ENCODE results near the gene L3MBTL4. TPM values are rescaled to one million over a fixed set of nuclear protein-coding genes. Genes with fewer than 3 reads are reported as not detected.
"Not testable (repeated sequence)": the region's sequence is repeated elsewhere in the genome, so short reads cannot be mapped to it uniquely, and the experiment has no call there.

L3MBTL4 gene
- polyA plus RNA-seq, 3 donors from 2014 or later, result 3.9 to 6.7 (median 4.1) TPM

DNA sequence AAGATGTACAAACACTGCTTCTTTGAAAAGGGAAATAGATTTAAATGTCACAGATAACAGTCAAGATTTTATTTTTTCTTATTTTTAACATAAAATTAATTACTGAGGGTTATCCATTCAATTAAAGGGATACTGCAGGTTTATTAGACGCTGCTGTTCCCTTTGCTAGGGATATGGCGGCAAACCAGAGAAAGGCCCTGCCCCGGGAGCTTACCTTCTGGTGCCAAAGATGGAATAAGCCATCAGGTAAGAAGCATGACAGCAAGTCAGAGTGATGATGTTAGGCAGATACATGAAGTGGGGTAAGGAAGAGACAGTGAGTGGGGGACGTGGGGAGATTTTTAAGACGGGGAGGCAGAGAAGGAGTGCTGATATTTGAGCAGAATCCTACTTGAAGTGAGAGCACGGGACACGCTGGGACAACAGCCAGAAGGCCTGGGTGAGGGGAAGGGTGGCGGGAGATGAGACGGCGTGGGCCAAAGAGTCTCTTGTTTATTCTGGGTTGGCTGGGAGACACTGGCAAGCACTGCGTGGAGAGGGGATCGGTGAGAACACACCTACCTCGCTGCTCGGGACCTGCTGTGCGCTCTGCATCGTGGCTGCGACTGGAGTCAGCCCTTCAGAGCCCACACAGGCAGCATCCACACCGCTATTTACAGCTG is 268.9 kb downstream of the L3MBTL4 start:
- Mint-ChIP-seq H3K9me3 (peaks cover 0 to 5% (median 0%) of the 10 kb centered on the region in 6 donors), H3K4me1 (no peaks in the 10 kb centered on the region), H3K36me3 (peaks cover 7 to 21% (median 11%) of the 10 kb centered on the region in 3 donors), H3K27me3 (ENCODE audit: low read depth in 3 of 3) (peaks cover 0 to 3% (median 0%) of the 10 kb centered on the region in 3 donors), H3K4me3 (no peak overlapping the region), H3K27ac (peak overlapping the region in 1 of 6 donors; percentile 12)
- no peak for DNase-seq

DNA sequence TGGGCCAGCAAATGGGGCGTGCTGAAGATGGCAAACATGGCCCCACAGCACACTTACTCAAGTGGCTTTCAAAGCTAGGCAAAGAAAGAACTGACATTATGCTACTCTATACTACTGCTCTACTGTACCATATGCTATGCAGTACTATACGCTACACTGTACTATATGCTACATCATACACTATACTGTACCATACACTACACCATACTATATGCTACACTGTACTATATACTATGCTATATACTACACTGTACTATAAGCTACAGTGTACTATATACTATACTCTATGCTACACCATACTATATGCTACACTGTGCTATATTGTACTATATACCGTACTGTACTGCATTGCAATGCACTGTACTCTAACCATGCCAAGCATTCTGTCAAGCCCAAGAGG is 275.7 kb downstream of the L3MBTL4 start:
- H3K4me1 Mint-ChIP-seq, result peaks cover 3 to 10% of the 10 kb centered on the region in 2 donors
- no peak for DNase-seq
- peaks cover 6 to 25% (median 24%) of the 10 kb centered on the region in 3 donors for H3K36me3 Mint-ChIP-seq
- H3K27me3 Mint-ChIP-seq (ENCODE audit: low read depth in 3 of 3), result no peaks in the 10 kb centered on the region
- no peak overlapping the region for H3K4me3 Mint-ChIP-seq
- no peak overlapping the region for H3K27ac Mint-ChIP-seq
- peaks cover 0 to 4% (median 0%) of the 10 kb centered on the region in 6 donors for H3K9me3 Mint-ChIP-seq

DNA sequence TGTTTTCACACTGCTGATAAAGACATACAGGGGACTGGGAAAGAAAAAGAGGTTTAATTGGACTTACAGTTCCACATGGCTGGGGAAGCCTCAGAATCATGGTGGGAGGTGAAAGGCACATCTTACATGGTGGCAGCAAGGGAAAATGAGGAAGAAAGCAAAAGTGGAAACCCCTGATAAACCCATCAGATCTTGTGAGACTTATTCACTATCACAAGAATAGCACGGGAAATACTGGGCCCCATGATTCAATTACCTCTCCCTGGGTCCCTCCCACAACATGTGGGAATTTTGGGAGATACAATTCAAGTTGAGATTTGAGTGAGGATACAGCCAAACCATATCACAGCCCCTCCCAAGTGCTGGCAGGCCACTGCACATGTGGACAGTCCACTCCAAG is 278.8 kb downstream of the L3MBTL4 start:
- not testable (repeated sequence) for H3K9me3 Mint-ChIP-seq; H3K27ac Mint-ChIP-seq; DNase-seq; H3K4me1 Mint-ChIP-seq; H3K4me3 Mint-ChIP-seq; H3K27me3 Mint-ChIP-seq (ENCODE audit: low read depth in 3 of 3)
- H3K36me3 Mint-ChIP-seq, result peaks cover 6 to 36% (median 36%) of the 10 kb centered on the region in 3 donors

DNA sequence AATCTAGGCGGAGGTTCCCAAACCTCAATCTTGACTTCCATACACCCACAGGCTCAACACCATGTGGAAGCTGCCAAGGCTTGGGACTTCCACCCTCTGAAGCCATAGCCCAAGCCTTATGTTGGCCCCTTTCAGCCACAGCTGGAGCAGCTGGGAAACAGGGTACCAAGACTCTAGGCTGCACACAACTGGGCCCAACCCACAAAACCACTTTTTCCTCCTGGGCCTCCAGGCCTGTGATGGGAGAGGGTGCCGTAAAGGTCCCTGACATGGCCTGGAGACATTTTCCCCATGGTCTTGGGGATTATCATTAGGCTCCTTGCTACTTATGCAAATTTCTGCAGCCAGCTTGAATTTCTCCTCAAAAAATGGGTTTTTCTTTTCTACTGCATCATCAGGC is 279.7 kb downstream of the L3MBTL4 start:
- H3K36me3 Mint-ChIP-seq, result peaks cover 6 to 36% (median 36%) of the 10 kb centered on the region in 3 donors
- not testable (repeated sequence) for DNase-seq; H3K27ac Mint-ChIP-seq; H3K4me3 Mint-ChIP-seq; H3K9me3 Mint-ChIP-seq; H3K27me3 Mint-ChIP-seq (ENCODE audit: low read depth in 3 of 3); H3K4me1 Mint-ChIP-seq

DNA sequence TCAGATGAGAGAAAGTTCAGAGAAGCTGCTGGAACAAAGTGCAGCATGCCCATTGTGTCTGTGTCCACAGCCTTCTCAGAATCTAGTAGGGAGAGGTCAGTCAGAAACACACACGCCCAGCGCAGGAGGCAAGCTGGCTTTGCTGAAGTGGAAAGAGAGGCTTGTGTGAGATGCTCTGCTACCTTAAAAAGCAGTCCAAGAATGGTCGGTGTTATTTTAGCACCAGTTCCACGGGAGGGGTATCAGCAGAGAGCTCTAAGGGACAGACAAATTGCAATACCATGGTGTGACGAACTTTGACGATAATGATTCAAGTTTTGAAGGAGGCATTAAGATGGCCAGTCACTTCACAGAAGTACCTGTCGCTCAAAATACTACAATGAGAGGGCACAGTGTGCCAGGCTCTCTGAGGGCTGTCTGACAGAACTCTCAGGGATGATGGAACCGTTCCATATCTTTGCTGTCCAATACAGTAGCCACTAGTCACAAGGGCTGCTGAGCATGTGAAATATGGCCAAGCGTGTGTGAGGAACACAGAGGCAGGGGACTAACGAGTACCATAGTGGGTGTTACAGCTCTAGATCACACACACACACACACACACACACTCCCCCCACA is 281.9 kb downstream of the L3MBTL4 start:
- Mint-ChIP-seq H3K4me1 (peaks cover 3 to 10% of the 10 kb centered on the region in 2 donors), H3K9me3 (peaks cover 0 to 4% (median 0%) of the 10 kb centered on the region in 6 donors), H3K4me3 (no peak overlapping the region), H3K27me3 (ENCODE audit: low read depth in 3 of 3) (no peaks in the 10 kb centered on the region), H3K27ac (peak overlapping the region in 1 of 6 donors; percentile 3), H3K36me3 (peaks cover 6 to 44% (median 42%) of the 10 kb centered on the region in 3 donors)
- no peak for DNase-seq

- Mint-ChIP-seq H3K9me3 (peaks cover 0 to 5% (median 0%) of the 10 kb centered on the region in 6 donors), H3K4me3 (no peak overlapping the region), H3K36me3 (peaks cover 10 to 20% (median 20%) of the 10 kb centered on the region in 3 donors), H3K27ac (no peak overlapping the region), H3K4me1 (no peaks in the 10 kb centered on the region), H3K27me3 (ENCODE audit: low read depth in 3 of 3) (no peaks in the 10 kb centered on the region)
- no peak for DNase-seq
These were observed 293.9 kb downstream of the L3MBTL4 start for GRCh38 chr18:6120820-6121279.

DNA sequence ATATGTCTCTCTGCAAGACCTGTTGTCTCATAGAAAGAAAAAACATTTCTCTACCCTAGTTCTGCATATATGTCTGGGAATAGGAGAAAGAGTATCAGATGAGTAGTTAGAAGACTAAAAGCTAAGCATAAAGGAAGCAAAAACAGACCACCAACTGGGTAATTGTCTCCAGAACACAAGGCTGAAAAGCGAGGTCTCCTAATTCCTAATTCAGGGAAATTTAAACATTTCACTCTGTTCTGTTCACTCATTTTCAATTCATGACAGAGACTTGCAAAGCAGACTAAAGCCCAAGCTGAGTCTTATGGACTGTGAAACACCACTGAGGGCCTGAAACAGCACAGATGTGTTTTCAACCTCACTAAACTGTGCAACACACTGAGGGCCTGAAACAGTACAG is 294.9 kb downstream of the L3MBTL4 start:
- H3K27ac Mint-ChIP-seq, result no peak overlapping the region
- no peak overlapping the region for H3K4me3 Mint-ChIP-seq
- no peaks in the 10 kb centered on the region for H3K27me3 Mint-ChIP-seq (ENCODE audit: low read depth in 3 of 3)
- no peaks in the 10 kb centered on the region for H3K4me1 Mint-ChIP-seq
- peaks cover 0 to 5% (median 0%) of the 10 kb centered on the region in 6 donors for H3K9me3 Mint-ChIP-seq
- H3K36me3 Mint-ChIP-seq, result peaks cover 12 to 24% (median 20%) of the 10 kb centered on the region in 3 donors
- no peak for DNase-seq

GRCh38 chr18:6118080-6118479 is 296.6 kb downstream of the L3MBTL4 start:
- Mint-ChIP-seq H3K36me3 (peaks cover 7 to 17% (median 9%) of the 10 kb centered on the region in 3 donors), H3K4me3 (no peak overlapping the region), H3K4me1 (no peaks in the 10 kb centered on the region), H3K27ac (no peak overlapping the region), H3K27me3 (ENCODE audit: low read depth in 3 of 3) (no peaks in the 10 kb centered on the region), H3K9me3 (peaks cover 0 to 5% (median 0%) of the 10 kb centered on the region in 6 donors)
- no peak for DNase-seq

- H3K4me3 Mint-ChIP-seq, result no peak overlapping the region
- no peaks in the 10 kb centered on the region for H3K4me1 Mint-ChIP-seq
- H3K9me3 Mint-ChIP-seq, result no peaks in the 10 kb centered on the region
- no peak for DNase-seq
- H3K27ac Mint-ChIP-seq, result no peak overlapping the region
- H3K36me3 Mint-ChIP-seq, result peaks cover 4 to 16% (median 10%) of the 10 kb centered on the region in 3 donors
- no peaks in the 10 kb centered on the region for H3K27me3 Mint-ChIP-seq (ENCODE audit: low read depth in 3 of 3)
These were observed 299.0 kb downstream of the L3MBTL4 start for GRCh38 chr18:6115710-6116109.

DNA sequence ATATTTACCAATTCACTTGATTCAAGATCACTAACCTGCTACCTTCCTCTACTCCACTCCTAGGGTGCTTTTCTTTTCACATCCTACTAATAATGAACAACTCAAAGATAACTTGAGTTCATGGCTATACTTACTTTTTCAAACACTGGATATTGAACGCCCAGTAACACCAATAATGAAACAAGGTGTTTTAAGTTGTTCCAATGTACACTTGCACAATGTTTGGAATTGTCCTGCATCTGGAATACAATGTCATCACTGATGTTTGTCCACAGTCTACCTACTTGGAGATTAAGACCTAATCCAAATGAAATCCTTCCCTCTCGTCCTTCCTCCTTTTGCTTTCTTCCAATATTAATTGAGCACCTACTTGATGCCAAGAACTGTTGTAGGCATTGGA is 301.1 kb downstream of the L3MBTL4 start:
- Mint-ChIP-seq H3K9me3 (no peaks in the 10 kb centered on the region), H3K27me3 (ENCODE audit: low read depth in 3 of 3) (no peaks in the 10 kb centered on the region), H3K27ac (no peak overlapping the region), H3K4me1 (peaks cover 0 to 2% of the 10 kb centered on the region in 2 donors), H3K4me3 (no peak overlapping the region), H3K36me3 (peaks cover 8 to 21% (median 10%) of the 10 kb centered on the region in 3 donors)
- no peak for DNase-seq

- H3K27me3 Mint-ChIP-seq (ENCODE audit: low read depth in 3 of 3), result no peaks in the 10 kb centered on the region
- peaks cover 0 to 10% of the 10 kb centered on the region in 2 donors for H3K4me1 Mint-ChIP-seq
- H3K9me3 Mint-ChIP-seq, result no peaks in the 10 kb centered on the region
- H3K4me3 Mint-ChIP-seq, result no peak overlapping the region
- peaks cover 8 to 21% (median 10%) of the 10 kb centered on the region in 3 donors for H3K36me3 Mint-ChIP-seq
- DNase-seq, result no peak
- H3K27ac Mint-ChIP-seq, result no peak overlapping the region
These were observed 303.0 kb downstream of the L3MBTL4 start for GRCh38 chr18:6111726-6112125.

GRCh38 chr18:6109743-6110142 is 305.0 kb downstream of the L3MBTL4 start:
- Mint-ChIP-seq H3K27me3 (ENCODE audit: low read depth in 3 of 3) (no peaks in the 10 kb centered on the region), H3K4me3 (no peak overlapping the region), H3K4me1 (peaks cover 0 to 10% of the 10 kb centered on the region in 2 donors)

GRCh38 chr18:6107794-6108193 is 306.9 kb downstream of the L3MBTL4 start:
- no peak for DNase-seq
- Mint-ChIP-seq H3K4me1 (peaks cover 0 to 10% of the 10 kb centered on the region in 2 donors), H3K27ac (no peak overlapping the region), H3K27me3 (ENCODE audit: low read depth in 3 of 3) (no peaks in the 10 kb centered on the region), H3K4me3 (no peak overlapping the region), H3K36me3 (peaks cover 4 to 9% (median 4%) of the 10 kb centered on the region in 3 donors), H3K9me3 (peaks cover 0 to 1% (median 0%) of the 10 kb centered on the region in 6 donors)

More at GRCh38 chr18:6109743-6110142, 305.0 kb downstream of the L3MBTL4 start:
- H3K9me3 Mint-ChIP-seq, result no peaks in the 10 kb centered on the region
- peak overlapping the region in 1 of 6 donors; percentile 37 for H3K27ac Mint-ChIP-seq
- peaks cover 4 to 12% (median 6%) of the 10 kb centered on the region in 3 donors for H3K36me3 Mint-ChIP-seq
- no peak for DNase-seq

DNA sequence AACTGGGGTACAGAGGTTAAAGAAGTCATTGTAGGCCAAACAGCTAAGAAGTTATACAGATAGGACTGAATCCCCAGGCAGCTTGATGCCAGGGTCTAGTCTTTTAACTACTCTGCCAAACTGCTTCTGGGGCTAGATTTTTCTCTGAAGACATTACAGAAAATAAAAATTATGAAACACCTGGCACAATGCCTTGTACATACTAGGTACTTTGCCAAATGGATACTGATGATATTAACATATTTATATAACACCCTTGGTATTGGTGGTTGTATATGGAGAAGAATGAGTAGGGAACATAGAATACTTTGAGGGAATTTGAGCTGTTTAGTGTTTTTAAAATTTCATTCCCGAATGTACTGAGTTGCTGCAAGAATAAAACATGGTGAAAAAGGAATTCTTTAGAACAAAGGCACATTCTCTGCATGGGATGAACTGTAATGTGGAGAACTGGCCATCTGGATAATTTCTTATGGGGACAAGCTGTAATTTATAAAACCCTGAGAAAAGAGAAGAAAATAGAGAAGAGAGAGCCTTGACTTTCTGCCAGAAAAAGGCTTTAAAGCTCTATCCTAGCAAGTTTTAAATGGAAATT is 308.5 kb downstream of the L3MBTL4 start:
- no peak for DNase-seq
- no peak overlapping the region for H3K4me3 Mint-ChIP-seq
- H3K9me3 Mint-ChIP-seq, result peaks cover 0 to 1% (median 0%) of the 10 kb centered on the region in 6 donors
- H3K27ac Mint-ChIP-seq, result no peak overlapping the region
- H3K27me3 Mint-ChIP-seq (ENCODE audit: low read depth in 3 of 3), result no peaks in the 10 kb centered on the region
- peaks cover 0 to 10% of the 10 kb centered on the region in 2 donors for H3K4me1 Mint-ChIP-seq
- peaks cover 4 to 13% (median 4%) of the 10 kb centered on the region in 3 donors for H3K36me3 Mint-ChIP-seq

Measured in immature natural killer cell (primary cell).